ENCODE measurements around the gene RPTOR. TPM values are rescaled to one million over a fixed set of nuclear protein-coding genes. Genes with fewer than 3 reads are reported as not detected.

The RPTOR gene
- polyA plus RNA-seq, 1 experiment, result 10.8 TPM

DNA sequence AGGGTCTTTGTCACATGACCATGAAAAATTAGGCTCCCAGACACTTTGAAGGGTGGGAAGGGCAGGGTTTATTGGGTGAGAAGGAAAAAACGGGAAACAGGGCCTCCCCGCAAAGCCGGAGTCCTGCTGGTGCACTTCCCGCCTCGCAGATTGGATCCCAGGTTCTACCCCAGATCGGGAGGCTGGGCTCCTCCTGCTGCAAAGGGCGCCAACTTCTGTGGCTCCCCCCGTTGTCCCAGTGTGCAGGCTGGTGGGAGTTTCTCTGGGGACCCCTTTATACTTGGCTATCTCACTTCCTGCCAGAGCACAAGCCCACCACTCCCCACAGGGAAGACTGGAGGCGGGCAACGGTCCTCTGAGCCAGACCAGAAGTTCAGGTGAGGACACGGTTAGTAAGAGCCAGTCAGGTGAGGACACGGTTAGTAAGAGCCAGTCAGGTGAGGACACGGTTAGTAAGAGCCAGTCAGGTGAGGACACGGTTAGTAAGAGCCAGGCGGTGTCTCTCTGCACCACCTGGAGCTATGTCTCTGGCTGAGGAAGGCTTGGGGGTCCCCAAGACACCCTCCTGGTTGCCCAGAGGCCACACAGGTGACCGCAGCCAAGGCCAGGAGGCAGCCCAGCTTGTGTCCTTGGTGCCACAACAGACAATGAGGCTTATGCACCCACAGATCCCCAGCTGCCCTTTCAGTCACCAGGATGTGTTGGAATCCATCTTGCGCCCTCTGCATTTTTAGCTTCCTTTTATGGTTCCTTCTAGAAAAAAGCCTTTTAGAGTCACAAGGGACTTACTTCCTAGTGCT lies 398.9 kb downstream of the RPTOR start:
- POLR2A ChIA-PET, result no interaction called here
- TF ChIP-seq, protein P1, sequence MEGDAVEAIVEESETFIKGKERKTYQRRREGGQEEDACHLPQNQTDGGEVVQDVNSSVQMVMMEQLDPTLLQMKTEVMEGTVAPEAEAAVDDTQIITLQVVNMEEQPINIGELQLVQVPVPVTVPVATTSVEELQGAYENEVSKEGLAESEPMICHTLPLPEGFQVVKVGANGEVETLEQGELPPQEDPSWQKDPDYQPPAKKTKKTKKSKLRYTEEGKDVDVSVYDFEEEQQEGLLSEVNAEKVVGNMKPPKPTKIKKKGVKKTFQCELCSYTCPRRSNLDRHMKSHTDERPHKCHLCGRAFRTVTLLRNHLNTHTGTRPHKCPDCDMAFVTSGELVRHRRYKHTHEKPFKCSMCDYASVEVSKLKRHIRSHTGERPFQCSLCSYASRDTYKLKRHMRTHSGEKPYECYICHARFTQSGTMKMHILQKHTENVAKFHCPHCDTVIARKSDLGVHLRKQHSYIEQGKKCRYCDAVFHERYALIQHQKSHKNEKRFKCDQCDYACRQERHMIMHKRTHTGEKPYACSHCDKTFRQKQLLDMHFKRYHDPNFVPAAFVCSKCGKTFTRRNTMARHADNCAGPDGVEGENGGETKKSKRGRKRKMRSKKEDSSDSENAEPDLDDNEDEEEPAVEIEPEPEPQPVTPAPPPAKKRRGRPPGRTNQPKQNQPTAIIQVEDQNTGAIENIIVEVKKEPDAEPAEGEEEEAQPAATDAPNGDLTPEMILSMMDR (IDR thresholded peaks at IDR 0.05; ENCODE audit: insufficient read depth, low read depth, low read length), result no peak
- H3K4me3 ChIP-seq (ENCODE audit: low read depth, low read length), result no peak overlapping the region
- no peak for DNase-seq (ENCODE audit: low read depth)
- peaks cover 7% of the 10 kb centered on the region for H3K36me3 ChIP-seq (ENCODE audit: control insufficient read depth, insufficient read depth, low read length)
- CTCF ChIA-PET, result interaction anchor here (1.2 to 1.5 kb wide), 2 partner anchors 77 to 374 kb away, joined by 3 read pairs; no protein-coding TSS in a partner anchor
- no peaks in the 10 kb centered on the region for H3K27me3 ChIP-seq (ENCODE audit: control insufficient read depth, insufficient read depth, low read length)

DNA sequence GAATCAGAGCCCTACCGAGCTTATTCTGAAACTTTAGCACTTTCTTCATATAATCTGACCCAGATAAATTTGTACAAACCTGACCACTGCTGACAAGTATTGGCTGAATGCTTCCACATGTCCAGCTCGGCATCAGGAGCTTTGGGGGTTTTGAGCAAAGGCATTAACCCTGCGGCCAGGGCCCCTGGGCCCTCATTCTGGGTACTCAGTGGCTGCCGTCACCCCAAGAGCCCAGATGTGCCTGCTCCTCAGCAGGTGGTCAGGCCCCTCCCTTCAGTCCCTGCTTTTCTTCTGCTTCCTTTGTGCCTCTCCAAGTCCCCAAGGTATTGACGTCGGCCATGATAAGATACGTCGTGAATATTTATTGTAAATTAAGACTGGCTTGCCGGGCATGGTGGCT lies 399.7 kb downstream of the RPTOR start:
- Histone ChIP-seq H3K4me3 (ENCODE audit: low read depth, low read length) (no peak overlapping the region), H3K36me3 (ENCODE audit: control insufficient read depth, insufficient read depth, low read length) (peaks cover 7% of the 10 kb centered on the region), H3K27me3 (ENCODE audit: control insufficient read depth, insufficient read depth, low read length) (no peaks in the 10 kb centered on the region)
- DNase-seq (ENCODE audit: low read depth), result no peak
- POLR2A ChIA-PET, result no interaction called here
- CTCF ChIA-PET, result interaction anchor here (1.5 kb wide), 1 partner anchor 78 kb away, joined by 3 read pairs; no protein-coding TSS in a partner anchor
- TF ChIP-seq, protein P1 (IDR thresholded peaks at IDR 0.05; ENCODE audit: insufficient read depth, low read depth, low read length), result no peak

DNA sequence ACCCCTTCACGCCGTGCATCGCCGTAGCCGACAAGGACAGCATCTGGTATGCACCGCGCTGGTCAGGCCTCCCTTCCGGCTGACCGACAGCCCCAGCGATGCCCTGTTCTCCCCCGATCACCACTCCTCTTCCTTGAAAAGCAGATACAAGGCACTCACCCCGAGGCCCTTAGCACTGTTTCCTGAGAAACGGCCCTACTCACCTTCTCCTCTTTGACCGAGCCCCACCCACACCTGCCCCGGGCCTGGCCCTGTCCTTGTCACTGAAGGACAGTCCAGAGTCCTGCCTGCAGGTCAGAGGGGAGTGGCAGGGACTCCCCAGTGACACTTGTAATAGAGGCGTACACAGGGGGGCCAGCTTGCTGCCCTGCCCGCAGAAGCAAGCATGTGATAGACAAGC lies 401.1 kb downstream of the RPTOR start:
- CTCF ChIA-PET, result no interaction called here
- TF ChIP-seq, protein P1 (IDR thresholded peaks at IDR 0.05; ENCODE audit: insufficient read depth, low read depth, low read length), result no peak
- peaks cover 9% of the 10 kb centered on the region for H3K36me3 ChIP-seq (ENCODE audit: control insufficient read depth, insufficient read depth, low read length)
- no peak overlapping the region for H3K4me3 ChIP-seq (ENCODE audit: low read depth, low read length)
- DNase-seq (ENCODE audit: low read depth), result no peak
- H3K27me3 ChIP-seq (ENCODE audit: control insufficient read depth, insufficient read depth, low read length), result no peaks in the 10 kb centered on the region
- POLR2A ChIA-PET, result no interaction called here

DNA sequence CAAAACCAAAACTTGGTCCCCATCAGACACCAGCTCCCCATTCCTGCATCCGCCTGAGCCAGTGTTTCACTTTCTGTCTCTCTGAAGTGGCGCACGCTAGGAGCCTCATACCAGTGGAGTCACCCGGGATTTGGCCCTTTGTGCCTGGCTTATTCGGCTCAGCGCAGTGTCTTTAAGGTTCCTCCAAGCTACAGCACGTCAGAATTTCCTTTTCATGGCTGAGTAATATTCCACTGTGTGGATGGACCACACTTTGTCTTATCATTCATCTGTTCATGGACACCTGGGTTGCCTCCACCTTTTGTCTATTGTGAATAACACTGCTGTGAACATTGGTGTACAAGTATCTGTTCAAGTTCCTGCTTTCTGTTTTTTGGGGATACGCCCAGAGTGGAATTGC lies 401.8 kb downstream of the RPTOR start:
- Histone ChIP-seq H3K4me3 (ENCODE audit: low read depth, low read length) (no peak overlapping the region), H3K27me3 (ENCODE audit: control insufficient read depth, insufficient read depth, low read length) (no peaks in the 10 kb centered on the region), H3K36me3 (ENCODE audit: control insufficient read depth, insufficient read depth, low read length) (peaks cover 6% of the 10 kb centered on the region)
- DNase-seq (ENCODE audit: low read depth), result no peak
- ChIA-PET CTCF (no interaction called here), POLR2A (no interaction called here)
- TF ChIP-seq, protein P1 (IDR thresholded peaks at IDR 0.05; ENCODE audit: insufficient read depth, low read depth, low read length), result no peak

DNA sequence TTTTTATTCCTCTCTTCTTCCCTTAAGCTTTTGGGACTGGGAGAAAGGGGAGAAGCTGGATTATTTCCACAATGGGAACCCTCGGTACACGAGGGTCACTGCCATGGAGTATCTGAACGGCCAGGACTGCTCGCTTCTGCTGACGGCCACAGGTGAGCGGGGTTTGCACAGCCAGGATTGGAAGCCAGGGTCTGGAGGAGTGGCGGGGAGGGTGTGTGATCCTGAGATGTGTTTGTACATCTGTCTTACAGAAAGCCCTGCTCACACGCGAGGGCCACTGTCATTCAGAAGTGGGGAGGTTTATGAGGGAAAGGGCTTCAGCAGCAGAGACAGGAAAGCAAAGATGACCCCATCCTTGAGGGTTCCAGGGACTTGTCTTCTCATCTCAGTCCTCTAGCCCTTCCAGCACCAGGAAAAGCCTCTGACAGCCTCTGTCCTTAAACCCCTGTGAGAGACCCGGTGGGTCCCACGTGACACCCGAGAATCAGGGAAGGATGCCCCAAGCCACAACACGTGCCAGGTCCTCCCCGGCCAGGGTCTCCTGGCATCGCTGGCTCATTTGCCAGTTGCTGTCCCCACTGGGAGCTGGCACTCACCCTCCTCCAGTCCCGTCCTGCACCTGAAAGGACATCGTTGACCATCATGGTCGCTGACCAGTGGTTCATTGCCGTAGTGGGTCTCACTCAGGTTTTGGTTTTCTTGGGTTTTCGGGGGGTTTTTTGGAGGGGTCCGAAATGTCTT lies 402.7 kb downstream of the RPTOR start:
- H3K27me3 ChIP-seq (ENCODE audit: control insufficient read depth, insufficient read depth, low read length), result no peaks in the 10 kb centered on the region
- ChIA-PET CTCF (no interaction called here), POLR2A (no interaction called here)
- no peak overlapping the region for H3K4me3 ChIP-seq (ENCODE audit: low read depth, low read length)
- no peak for DNase-seq (ENCODE audit: low read depth)
- TF ChIP-seq, protein P1 (IDR thresholded peaks at IDR 0.05; ENCODE audit: insufficient read depth, low read depth, low read length), result no peak
- H3K36me3 ChIP-seq (ENCODE audit: control insufficient read depth, insufficient read depth, low read length), result peaks cover 9% of the 10 kb centered on the region

All from BJ (cell line).